Fibroblast of lung (primary cell): ENCODE data around the gene RASSF10.

Experiments
- EZH2 ChIP-seq: IDR thresholded peaks from 2 replicates; pipeline ENCODE4 v1.5.1; 2012; ENCODE audit warnings: low read length, control low read depth, mild to moderate bottlenecking; ENCODE audit errors: missing control alignments
- TF ChIP-seq, protein P1 (sequence below), 2 donors: IDR thresholded peaks in 1 of 2; conservative IDR thresholded peaks in 1 of 2; 1 replicate in 1 of 2; 2 replicates in 1 of 2; pipeline ENCODE4 v1.5.1; 2011 to 2012; ENCODE audit warnings: low read length in 2 of 2, control low read depth in 1 of 2, inconsistent platforms in 1 of 2, low read depth in 1 of 2, mild to moderate bottlenecking in 1 of 2

DNA sequence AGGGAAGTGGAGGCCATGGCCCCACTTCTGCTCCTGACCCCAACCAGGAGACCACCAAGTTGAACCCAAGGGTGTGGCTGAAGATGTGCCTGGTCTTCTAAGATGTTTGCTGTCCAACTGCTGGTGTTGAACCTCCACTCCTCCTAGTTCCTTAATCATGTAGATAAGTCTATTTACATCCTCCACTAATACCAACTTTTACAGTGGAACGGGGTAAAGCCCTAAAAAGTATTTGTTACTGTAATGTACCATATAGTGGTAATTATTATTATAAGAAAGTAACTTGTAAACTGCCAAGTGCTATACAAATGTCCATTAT, 19.0 kb upstream of the RASSF10 start:
- TF ChIP-seq, protein P1, sequence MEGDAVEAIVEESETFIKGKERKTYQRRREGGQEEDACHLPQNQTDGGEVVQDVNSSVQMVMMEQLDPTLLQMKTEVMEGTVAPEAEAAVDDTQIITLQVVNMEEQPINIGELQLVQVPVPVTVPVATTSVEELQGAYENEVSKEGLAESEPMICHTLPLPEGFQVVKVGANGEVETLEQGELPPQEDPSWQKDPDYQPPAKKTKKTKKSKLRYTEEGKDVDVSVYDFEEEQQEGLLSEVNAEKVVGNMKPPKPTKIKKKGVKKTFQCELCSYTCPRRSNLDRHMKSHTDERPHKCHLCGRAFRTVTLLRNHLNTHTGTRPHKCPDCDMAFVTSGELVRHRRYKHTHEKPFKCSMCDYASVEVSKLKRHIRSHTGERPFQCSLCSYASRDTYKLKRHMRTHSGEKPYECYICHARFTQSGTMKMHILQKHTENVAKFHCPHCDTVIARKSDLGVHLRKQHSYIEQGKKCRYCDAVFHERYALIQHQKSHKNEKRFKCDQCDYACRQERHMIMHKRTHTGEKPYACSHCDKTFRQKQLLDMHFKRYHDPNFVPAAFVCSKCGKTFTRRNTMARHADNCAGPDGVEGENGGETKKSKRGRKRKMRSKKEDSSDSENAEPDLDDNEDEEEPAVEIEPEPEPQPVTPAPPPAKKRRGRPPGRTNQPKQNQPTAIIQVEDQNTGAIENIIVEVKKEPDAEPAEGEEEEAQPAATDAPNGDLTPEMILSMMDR (conservative IDR thresholded peaks at IDR 0.05 in 1 of 2, IDR thresholded peaks at IDR 0.05 in 1 of 2; ENCODE audit: low read depth in 1 of 2, low read length in 2 of 2), result no peak
- TF ChIP-seq EZH2, result no peak
